ENCODE data around the gene GFPT1. TPM values are rescaled to one million over a fixed set of nuclear protein-coding genes. Genes with fewer than 3 reads are reported as not detected.

Gene GFPT1
- polyA plus RNA-seq, 3 donors, result 3.6 to 4.5 (median 3.7) TPM

- Mint-ChIP-seq H3K9me3 (peaks cover 0 to 3% (median 0%) of the 10 kb centered on the region in 7 donors), H3K4me1 (no peaks in the 10 kb centered on the region), H3K27ac (no peak overlapping the region), H3K36me3 (no peaks in the 10 kb centered on the region), H3K4me3 (no peak overlapping the region), H3K27me3 (ENCODE audit: low read depth in 3 of 3) (peaks cover 0 to 2% (median 0%) of the 10 kb centered on the region in 3 donors)
- no peak overlapping the region for H3K4me2 ChIP-seq (replicated peaks; ENCODE audit: extremely low read depth, low read length, poor library complexity, severe bottlenecking)
- DNase-seq, result no peak
- no CpG with 5 or more reads among the region's 3 CpGs for WGBS (ENCODE audit: insufficient coverage)
- peaks cover 0 to 3% of the 10 kb centered on the region in 2 donors for H3K9me3 ChIP-seq (replicated peaks in 1 of 2; ENCODE audit: control insufficient read depth in 1 of 2, insufficient read depth in 1 of 2, low read length in 2 of 2)
- intact Hi-C loops (cut with micrococcal nuclease), result no loop called here
- TF ChIP-seq, protein P1, sequence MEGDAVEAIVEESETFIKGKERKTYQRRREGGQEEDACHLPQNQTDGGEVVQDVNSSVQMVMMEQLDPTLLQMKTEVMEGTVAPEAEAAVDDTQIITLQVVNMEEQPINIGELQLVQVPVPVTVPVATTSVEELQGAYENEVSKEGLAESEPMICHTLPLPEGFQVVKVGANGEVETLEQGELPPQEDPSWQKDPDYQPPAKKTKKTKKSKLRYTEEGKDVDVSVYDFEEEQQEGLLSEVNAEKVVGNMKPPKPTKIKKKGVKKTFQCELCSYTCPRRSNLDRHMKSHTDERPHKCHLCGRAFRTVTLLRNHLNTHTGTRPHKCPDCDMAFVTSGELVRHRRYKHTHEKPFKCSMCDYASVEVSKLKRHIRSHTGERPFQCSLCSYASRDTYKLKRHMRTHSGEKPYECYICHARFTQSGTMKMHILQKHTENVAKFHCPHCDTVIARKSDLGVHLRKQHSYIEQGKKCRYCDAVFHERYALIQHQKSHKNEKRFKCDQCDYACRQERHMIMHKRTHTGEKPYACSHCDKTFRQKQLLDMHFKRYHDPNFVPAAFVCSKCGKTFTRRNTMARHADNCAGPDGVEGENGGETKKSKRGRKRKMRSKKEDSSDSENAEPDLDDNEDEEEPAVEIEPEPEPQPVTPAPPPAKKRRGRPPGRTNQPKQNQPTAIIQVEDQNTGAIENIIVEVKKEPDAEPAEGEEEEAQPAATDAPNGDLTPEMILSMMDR (IDR thresholded peaks at IDR 0.05), result no peak
- H2AFZ ChIP-seq (ENCODE audit: insufficient read depth, low read depth, low read length, poor library complexity, severe bottlenecking), result no peak overlapping the region
- H3K9ac ChIP-seq (ENCODE audit: insufficient read depth, low read length, poor library complexity, severe bottlenecking), result no peak overlapping the region
- no peak overlapping the region for H3K27ac ChIP-seq (ENCODE audit: low read depth in 1 of 2, low read length in 2 of 2)
- no peaks in the 10 kb centered on the region for H3K27me3 ChIP-seq (ENCODE audit: control insufficient read depth in 2 of 2, insufficient read depth in 2 of 2, low read length in 2 of 2)
- no peaks in the 10 kb centered on the region for H4K20me1 ChIP-seq (ENCODE audit: insufficient read depth, low read length)
- no peaks in the 10 kb centered on the region for H3K4me1 ChIP-seq (ENCODE audit: control insufficient read depth in 1 of 2, insufficient read depth in 2 of 2, low read length in 2 of 2)
- no peaks in the 10 kb centered on the region for H3K36me3 ChIP-seq (replicated peaks in 1 of 2; ENCODE audit: control insufficient read depth in 1 of 2, insufficient read depth in 2 of 2, low read length in 2 of 2)
- H3K79me2 ChIP-seq (ENCODE audit: insufficient read depth, low read length), result no peaks in the 10 kb centered on the region
- no peak overlapping the region for H3K4me3 ChIP-seq (replicated peaks in 1 of 3; ENCODE audit: low read depth in 2 of 3, low read length in 3 of 3)
These were observed 95.3 kb downstream of the GFPT1 start for GRCh38 chr2:69291721-69292120.

DNA sequence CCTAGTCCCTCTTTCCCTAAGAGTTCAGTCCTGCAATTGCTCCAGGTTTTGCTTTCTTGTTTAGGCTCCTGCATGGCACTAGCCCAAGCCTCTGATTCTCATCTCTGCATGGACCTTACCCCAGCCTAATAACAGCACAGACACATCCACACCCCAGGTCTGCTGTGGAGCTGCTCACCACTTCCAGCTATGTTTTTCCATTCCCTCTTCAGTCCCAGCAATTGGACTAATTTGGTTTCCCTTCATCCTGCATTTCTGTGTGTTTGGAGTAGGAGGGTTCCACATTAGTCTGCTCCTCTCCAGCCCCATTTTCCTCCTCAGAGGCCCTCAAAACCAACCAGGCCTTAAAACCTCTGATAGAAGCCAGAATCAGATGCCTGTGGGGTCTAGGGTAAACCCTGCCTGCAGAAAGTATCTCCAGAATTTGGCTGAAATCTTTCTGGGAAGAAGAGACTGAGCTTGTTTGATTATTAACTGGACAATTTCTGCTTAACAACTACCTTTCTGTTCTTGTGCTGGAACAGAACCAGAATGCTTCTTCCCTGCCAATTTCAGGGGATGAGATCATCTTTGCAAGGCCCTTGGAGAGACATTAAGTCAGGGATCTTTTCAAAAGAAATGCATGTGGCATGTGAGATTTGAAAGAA, 95.9 kb downstream of the GFPT1 start:
- H3K9ac ChIP-seq (ENCODE audit: insufficient read depth, low read length, poor library complexity, severe bottlenecking), result no peak overlapping the region
- H3K4me1 Mint-ChIP-seq, result peaks cover 1% of the 10 kb centered on the region
- no peaks in the 10 kb centered on the region for H3K36me3 Mint-ChIP-seq
- H3K27me3 Mint-ChIP-seq (ENCODE audit: low read depth in 3 of 3), result no peaks in the 10 kb centered on the region
- peaks cover 0 to 4% (median 0%) of the 10 kb centered on the region in 7 donors for H3K9me3 Mint-ChIP-seq
- no peaks in the 10 kb centered on the region for H4K20me1 ChIP-seq (ENCODE audit: insufficient read depth, low read length)
- H3K4me3 Mint-ChIP-seq, result no peak overlapping the region
- H3K4me3 ChIP-seq (replicated peaks in 1 of 3; ENCODE audit: low read depth in 2 of 3, low read length in 3 of 3), result no peak overlapping the region
- no peak overlapping the region for H3K4me2 ChIP-seq (replicated peaks; ENCODE audit: extremely low read depth, low read length, poor library complexity, severe bottlenecking)
- no peaks in the 10 kb centered on the region for H3K4me1 ChIP-seq (ENCODE audit: control insufficient read depth in 1 of 2, insufficient read depth in 2 of 2, low read length in 2 of 2)
- no peaks in the 10 kb centered on the region for H3K36me3 ChIP-seq (replicated peaks in 1 of 2; ENCODE audit: control insufficient read depth in 1 of 2, insufficient read depth in 2 of 2, low read length in 2 of 2)
- DNase-seq, result no peak
- no peak overlapping the region for H2AFZ ChIP-seq (ENCODE audit: insufficient read depth, low read depth, low read length, poor library complexity, severe bottlenecking)
- intact Hi-C loops (cut with micrococcal nuclease), result no loop called here
- no peak overlapping the region for H3K27ac Mint-ChIP-seq
- no peaks in the 10 kb centered on the region for H3K79me2 ChIP-seq (ENCODE audit: insufficient read depth, low read length)
- TF ChIP-seq, protein P1 (IDR thresholded peaks at IDR 0.05), result no peak
- peaks cover 0 to 3% of the 10 kb centered on the region in 2 donors for H3K9me3 ChIP-seq (replicated peaks in 1 of 2; ENCODE audit: control insufficient read depth in 1 of 2, insufficient read depth in 1 of 2, low read length in 2 of 2)
- H3K27me3 ChIP-seq (ENCODE audit: control insufficient read depth in 2 of 2, insufficient read depth in 2 of 2, low read length in 2 of 2), result no peaks in the 10 kb centered on the region
- H3K27ac ChIP-seq (ENCODE audit: low read depth in 1 of 2, low read length in 2 of 2), result no peak overlapping the region
